SU-DHL-6 (cell line): ENCODE data around the gene SPINK6.

Source experiments
- CTCF ChIP-seq: fragments of 200-600 bp; sonication (generic); IDR thresholded peaks from one replicate; pipeline ENCODE4 v1.5.1; 2017; ENCODE audit warnings: antibody characterized with exemption, mild to moderate bottlenecking, low read length, moderate library complexity; ENCODE audit not compliant: insufficient read depth, poor library complexity, severe bottlenecking
- EZH2phosphoT487 ChIP-seq: fragments of 200-600 bp; sonication (generic), shearing (Covaris generic); conservative IDR thresholded peaks from 2 replicates; pipeline ENCODE4 v1.6.1; 2018; ENCODE audit warnings: mild to moderate bottlenecking, antibody characterized with exemption, low read length, moderate library complexity, mixed read lengths

GRCh38 chr5:148202531-148203203, at the start of gene SPINK6:
- no peak for TF ChIP-seq CTCF
- no peak for TF ChIP-seq EZH2phosphoT487
